Measurements from ENCODE around the gene GLDC.

DNA sequence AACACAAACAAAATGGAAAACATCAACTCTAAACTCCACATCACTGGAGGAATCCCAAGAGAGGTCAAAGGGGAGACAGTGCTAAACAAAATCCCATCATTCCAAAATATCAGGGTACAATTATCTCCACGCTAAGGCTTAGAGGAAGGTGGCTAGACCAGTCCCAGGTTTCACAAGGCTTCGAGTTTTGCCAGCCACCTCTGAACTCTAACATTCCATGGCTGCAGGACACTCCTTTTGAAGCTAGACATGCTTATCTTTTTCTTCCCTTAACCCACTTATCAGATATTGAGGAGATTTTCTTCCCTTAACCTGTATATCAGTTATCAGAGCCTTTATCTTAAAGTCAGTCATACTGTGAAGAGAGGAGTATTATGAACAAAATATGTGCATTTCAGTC, 53.3 kb downstream of the GLDC start:
- no peak for TF ChIP-seq EZH2phosphoT487 (IDR thresholded peaks at IDR 0.05; ENCODE audit: low read depth)
- TF ChIP-seq, protein P1, sequence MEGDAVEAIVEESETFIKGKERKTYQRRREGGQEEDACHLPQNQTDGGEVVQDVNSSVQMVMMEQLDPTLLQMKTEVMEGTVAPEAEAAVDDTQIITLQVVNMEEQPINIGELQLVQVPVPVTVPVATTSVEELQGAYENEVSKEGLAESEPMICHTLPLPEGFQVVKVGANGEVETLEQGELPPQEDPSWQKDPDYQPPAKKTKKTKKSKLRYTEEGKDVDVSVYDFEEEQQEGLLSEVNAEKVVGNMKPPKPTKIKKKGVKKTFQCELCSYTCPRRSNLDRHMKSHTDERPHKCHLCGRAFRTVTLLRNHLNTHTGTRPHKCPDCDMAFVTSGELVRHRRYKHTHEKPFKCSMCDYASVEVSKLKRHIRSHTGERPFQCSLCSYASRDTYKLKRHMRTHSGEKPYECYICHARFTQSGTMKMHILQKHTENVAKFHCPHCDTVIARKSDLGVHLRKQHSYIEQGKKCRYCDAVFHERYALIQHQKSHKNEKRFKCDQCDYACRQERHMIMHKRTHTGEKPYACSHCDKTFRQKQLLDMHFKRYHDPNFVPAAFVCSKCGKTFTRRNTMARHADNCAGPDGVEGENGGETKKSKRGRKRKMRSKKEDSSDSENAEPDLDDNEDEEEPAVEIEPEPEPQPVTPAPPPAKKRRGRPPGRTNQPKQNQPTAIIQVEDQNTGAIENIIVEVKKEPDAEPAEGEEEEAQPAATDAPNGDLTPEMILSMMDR (IDR thresholded peaks at IDR 0.05; ENCODE audit: low read depth, low read length): no peak

Data from OCI-LY3 (cell line).